Astrocyte (in vitro differentiated cells and primary cell): ENCODE measurements around the gene SIRT3. TPM values are rescaled to one million over a fixed set of nuclear protein-coding genes. Genes with fewer than 3 reads are reported as not detected.

Experiments used
- DNase-seq: peaks from one replicate; pipeline ENCODE4 v3.0.0-alpha.2; 2010; ENCODE audit warnings: low read depth
- FAIRE-seq: peaks from 2 replicates; lab custom pipeline; 2011; peaks lifted over from hg19 to GRCh38; lab: Jason Lieb, UNC
- H2AFZ ChIP-seq: 2 replicates; pipeline ENCODE4 v1.6.0; 2012; ENCODE audit warnings: low read depth, low read length, inconsistent platforms
- H3K27ac ChIP-seq: 2 replicates; pipeline ENCODE4 v1.5.1; 2011; ENCODE audit warnings: low read depth, low read length, inconsistent platforms
- H3K27me3 ChIP-seq: 2 replicates; pipeline ENCODE4 v1.6.0; 2011; ENCODE audit warnings: low read length, inconsistent platforms; ENCODE audit not compliant: insufficient read depth
- H3K36me3 ChIP-seq: 2 replicates; pipeline ENCODE4 v1.5.1; 2011; ENCODE audit warnings: low read length, inconsistent platforms; ENCODE audit not compliant: insufficient read depth
- H3K4me1 ChIP-seq: 2 replicates; pipeline ENCODE4 v1.5.1; 2011; ENCODE audit warnings: low read length, inconsistent platforms; ENCODE audit not compliant: insufficient read depth
- H3K4me2 ChIP-seq: 2 replicates; pipeline ENCODE4 v1.6.0; 2012; ENCODE audit warnings: low read length, inconsistent platforms
- H3K4me3 ChIP-seq: 2 replicates; pipeline ENCODE4 v1.5.1; 2011; ENCODE audit warnings: low read depth, mild to moderate bottlenecking, low read length, inconsistent platforms; ENCODE audit not compliant: insufficient read depth
- H3K79me2 ChIP-seq: 2 replicates; pipeline ENCODE4 v1.6.0; 2012; ENCODE audit warnings: mild to moderate bottlenecking, low read length, inconsistent platforms; ENCODE audit not compliant: insufficient read depth
- H3K9ac ChIP-seq: 2 replicates; pipeline ENCODE4 v1.6.0; 2012; ENCODE audit warnings: mild to moderate bottlenecking, low read length, inconsistent platforms
- H3K9me3 ChIP-seq: 2 replicates; pipeline ENCODE4 v1.5.1; 2012; ENCODE audit warnings: low read depth, mild to moderate bottlenecking, low read length, inconsistent platforms; ENCODE audit not compliant: insufficient read depth
- H4K20me1 ChIP-seq: 2 replicates; pipeline ENCODE4 v1.6.0; 2012; ENCODE audit warnings: low read length, inconsistent platforms; ENCODE audit not compliant: insufficient read depth
- H3K27ac Mint-ChIP-seq: one replicate; pipeline ENCODE4 v1.8.0; 2021; ENCODE audit warnings: mild to moderate bottlenecking, mixed read lengths; ENCODE audit not compliant: unreplicated experiment
- H3K27me3 Mint-ChIP-seq: one replicate; pipeline ENCODE4 v1.8.0; 2021; ENCODE audit warnings: low read depth, mixed read lengths; ENCODE audit not compliant: unreplicated experiment
- H3K36me3 Mint-ChIP-seq: one replicate; pipeline ENCODE4 v1.8.0; 2021; ENCODE audit warnings: low read depth, mixed read lengths; ENCODE audit not compliant: unreplicated experiment
- H3K4me1 Mint-ChIP-seq: one replicate; pipeline ENCODE4 v1.8.0; 2021; ENCODE audit warnings: low read depth, mixed read lengths; ENCODE audit not compliant: unreplicated experiment
- H3K4me3 Mint-ChIP-seq: one replicate; pipeline ENCODE4 v1.8.0; 2021; ENCODE audit warnings: mild to moderate bottlenecking, moderate library complexity, mixed read lengths; ENCODE audit not compliant: unreplicated experiment
- H3K9me3 Mint-ChIP-seq: one replicate; pipeline ENCODE4 v1.8.0; 2021; ENCODE audit warnings: mild to moderate bottlenecking, mixed read lengths; ENCODE audit not compliant: unreplicated experiment
- EZH2 ChIP-seq: IDR thresholded peaks from 2 replicates; pipeline ENCODE4 v1.6.1; 2012; ENCODE audit warnings: mild to moderate bottlenecking, low read length, inconsistent platforms; ENCODE audit not compliant: insufficient read depth
- total RNA-seq: library from RNA; stranded (reverse); gene quantifications from 2 replicates; pipeline ENCODE4 v1.2.1, GENCODE V29; 2021
- TF ChIP-seq, protein P1 (sequence below): IDR thresholded peaks from 2 replicates; pipeline ENCODE4 v1.5.1; 2011; ENCODE audit warnings: low read depth, mild to moderate bottlenecking, inconsistent platforms, low read length, moderate library complexity; ENCODE audit not compliant: insufficient read depth

Gene SIRT3
- total RNA-seq, 1 donor from 2014 or later = 10.9 TPM

GRCh38 chr11:255176-255575 is 19.0 kb upstream of the SIRT3 start:
- H4K20me1 ChIP-seq = peaks cover 25% of the 10 kb centered on the region

GRCh38 chr11:253886-254270 is 17.7 kb upstream of the SIRT3 start:
- H3K4me1 ChIP-seq = no peaks in the 10 kb centered on the region
- no peak overlapping the region for H3K4me3 Mint-ChIP-seq
- H3K27ac Mint-ChIP-seq = no peak overlapping the region
- H4K20me1 ChIP-seq = peaks cover 36% of the 10 kb centered on the region
- peaks cover 38% of the 10 kb centered on the region for H3K36me3 ChIP-seq
- H3K27me3 Mint-ChIP-seq = peaks cover 7% of the 10 kb centered on the region
- no peaks in the 10 kb centered on the region for H3K27me3 ChIP-seq
- no peak for FAIRE-seq
- DNase-seq = no peak
- no peaks in the 10 kb centered on the region for H3K9me3 Mint-ChIP-seq
- no peaks in the 10 kb centered on the region for H3K79me2 ChIP-seq
- H3K9me3 ChIP-seq = no peaks in the 10 kb centered on the region
- H3K4me2 ChIP-seq = no peak overlapping the region
- H3K9ac ChIP-seq = no peak overlapping the region
- no peak overlapping the region for H3K4me3 ChIP-seq
- peaks cover 15% of the 10 kb centered on the region for H3K36me3 Mint-ChIP-seq
- no peaks in the 10 kb centered on the region for H3K4me1 Mint-ChIP-seq
- H2AFZ ChIP-seq = no peak overlapping the region
- H3K27ac ChIP-seq = no peak overlapping the region
- TF ChIP-seq, protein P1, sequence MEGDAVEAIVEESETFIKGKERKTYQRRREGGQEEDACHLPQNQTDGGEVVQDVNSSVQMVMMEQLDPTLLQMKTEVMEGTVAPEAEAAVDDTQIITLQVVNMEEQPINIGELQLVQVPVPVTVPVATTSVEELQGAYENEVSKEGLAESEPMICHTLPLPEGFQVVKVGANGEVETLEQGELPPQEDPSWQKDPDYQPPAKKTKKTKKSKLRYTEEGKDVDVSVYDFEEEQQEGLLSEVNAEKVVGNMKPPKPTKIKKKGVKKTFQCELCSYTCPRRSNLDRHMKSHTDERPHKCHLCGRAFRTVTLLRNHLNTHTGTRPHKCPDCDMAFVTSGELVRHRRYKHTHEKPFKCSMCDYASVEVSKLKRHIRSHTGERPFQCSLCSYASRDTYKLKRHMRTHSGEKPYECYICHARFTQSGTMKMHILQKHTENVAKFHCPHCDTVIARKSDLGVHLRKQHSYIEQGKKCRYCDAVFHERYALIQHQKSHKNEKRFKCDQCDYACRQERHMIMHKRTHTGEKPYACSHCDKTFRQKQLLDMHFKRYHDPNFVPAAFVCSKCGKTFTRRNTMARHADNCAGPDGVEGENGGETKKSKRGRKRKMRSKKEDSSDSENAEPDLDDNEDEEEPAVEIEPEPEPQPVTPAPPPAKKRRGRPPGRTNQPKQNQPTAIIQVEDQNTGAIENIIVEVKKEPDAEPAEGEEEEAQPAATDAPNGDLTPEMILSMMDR = no peak
- TF ChIP-seq EZH2 = no peak

More at GRCh38 chr11:255176-255575, 19.0 kb upstream of the SIRT3 start:
- H3K9ac ChIP-seq = no peak overlapping the region
- no peaks in the 10 kb centered on the region for H3K79me2 ChIP-seq
- H3K9me3 Mint-ChIP-seq = no peaks in the 10 kb centered on the region
- no peak overlapping the region for H2AFZ ChIP-seq
- no peak overlapping the region for H3K27ac ChIP-seq
- peaks cover 28% of the 10 kb centered on the region for H3K36me3 ChIP-seq
- H3K4me2 ChIP-seq = no peak overlapping the region
- TF ChIP-seq, protein P1 = no peak
- no peak for TF ChIP-seq EZH2
- peaks cover 13% of the 10 kb centered on the region for H3K27me3 Mint-ChIP-seq
- H3K4me1 ChIP-seq = no peaks in the 10 kb centered on the region
- H3K4me3 ChIP-seq = no peak overlapping the region
- H3K36me3 Mint-ChIP-seq = peaks cover 13% of the 10 kb centered on the region
- no peaks in the 10 kb centered on the region for H3K4me1 Mint-ChIP-seq
- no peak for FAIRE-seq
- no peaks in the 10 kb centered on the region for H3K9me3 ChIP-seq
- H3K4me3 Mint-ChIP-seq = no peak overlapping the region
- no peaks in the 10 kb centered on the region for H3K27me3 ChIP-seq
- DNase-seq = no peak
- no peak overlapping the region for H3K27ac Mint-ChIP-seq

DNA sequence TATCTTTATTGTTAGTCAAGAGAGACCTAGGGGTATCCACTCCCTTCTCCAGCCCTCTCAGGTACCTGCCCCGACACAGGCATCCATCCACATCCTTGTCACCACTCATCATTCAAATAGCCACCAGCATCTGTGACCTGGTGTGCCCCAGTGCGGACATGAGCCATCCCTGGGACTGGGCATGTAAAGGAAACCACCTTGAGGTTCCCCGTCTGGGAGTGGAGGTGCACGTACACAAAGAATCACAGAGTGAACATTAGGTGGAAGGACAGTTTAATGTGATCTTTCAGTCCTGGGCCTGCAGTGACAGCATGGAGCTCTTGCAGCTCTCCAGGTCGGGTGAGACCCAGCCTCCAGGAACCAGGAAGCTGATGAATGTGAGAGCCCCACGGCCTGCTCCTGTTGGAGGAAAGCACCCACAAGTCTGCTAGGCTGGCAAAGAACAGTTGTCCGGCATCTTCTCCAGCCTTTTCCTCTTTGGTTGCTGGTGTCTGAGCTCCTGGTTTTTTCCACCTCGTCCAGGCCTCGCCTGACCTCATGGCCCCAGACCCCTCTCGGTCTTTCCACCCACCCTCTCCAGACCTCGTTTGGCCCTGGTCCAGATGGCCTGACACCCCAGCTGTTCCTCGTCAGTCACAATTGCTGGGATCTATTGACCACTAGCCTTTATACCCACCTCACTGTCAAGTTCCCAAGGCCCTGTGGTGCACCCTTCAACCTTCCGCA is 17.2 kb upstream of the SIRT3 start:
- no peaks in the 10 kb centered on the region for H3K79me2 ChIP-seq
- Mint-ChIP-seq H3K4me3 (no peak overlapping the region), H3K27ac (no peak overlapping the region), H3K9me3 (no peaks in the 10 kb centered on the region), H3K36me3 (peaks cover 15% of the 10 kb centered on the region), H3K27me3 (peaks cover 5% of the 10 kb centered on the region), H3K4me1 (no peaks in the 10 kb centered on the region)
- no peaks in the 10 kb centered on the region for H3K9me3 ChIP-seq
- H3K9ac ChIP-seq = no peak overlapping the region
- no peak overlapping the region for H3K4me3 ChIP-seq
- no peak overlapping the region for H3K27ac ChIP-seq
- TF ChIP-seq, protein P1 = no peak
- TF ChIP-seq EZH2 = no peak
- peaks cover 39% of the 10 kb centered on the region for H4K20me1 ChIP-seq
- H2AFZ ChIP-seq = no peak overlapping the region
- no peaks in the 10 kb centered on the region for H3K4me1 ChIP-seq
- no peaks in the 10 kb centered on the region for H3K27me3 ChIP-seq
- no peak for DNase-seq
- H3K36me3 ChIP-seq = peaks cover 42% of the 10 kb centered on the region
- H3K4me2 ChIP-seq = no peak overlapping the region
- FAIRE-seq = no peak
